GM18505 (cell line): Measurements from ENCODE around the gene SLC22A6.
"Not testable (repeated sequence)": the region's sequence is repeated elsewhere in the genome, so short reads cannot be mapped to it uniquely, and the experiment has no call there.

ENCODE experiments used
- ATAC-seq: cut with Tn5 transposase; IDR thresholded peaks from one replicate; pipeline ENCODE4 v1.9.1; 2021; ENCODE audit not compliant: unreplicated experiment
- POLR2A ChIP-seq: IDR thresholded peaks from 4 replicates; pipeline ENCODE4 v1.6.1; 2011; ENCODE audit warnings: borderline replicate concordance; ENCODE audit not compliant: insufficient read depth, insufficient read length; ENCODE audit errors: extremely low read depth

The SLC22A6 gene

DNA sequence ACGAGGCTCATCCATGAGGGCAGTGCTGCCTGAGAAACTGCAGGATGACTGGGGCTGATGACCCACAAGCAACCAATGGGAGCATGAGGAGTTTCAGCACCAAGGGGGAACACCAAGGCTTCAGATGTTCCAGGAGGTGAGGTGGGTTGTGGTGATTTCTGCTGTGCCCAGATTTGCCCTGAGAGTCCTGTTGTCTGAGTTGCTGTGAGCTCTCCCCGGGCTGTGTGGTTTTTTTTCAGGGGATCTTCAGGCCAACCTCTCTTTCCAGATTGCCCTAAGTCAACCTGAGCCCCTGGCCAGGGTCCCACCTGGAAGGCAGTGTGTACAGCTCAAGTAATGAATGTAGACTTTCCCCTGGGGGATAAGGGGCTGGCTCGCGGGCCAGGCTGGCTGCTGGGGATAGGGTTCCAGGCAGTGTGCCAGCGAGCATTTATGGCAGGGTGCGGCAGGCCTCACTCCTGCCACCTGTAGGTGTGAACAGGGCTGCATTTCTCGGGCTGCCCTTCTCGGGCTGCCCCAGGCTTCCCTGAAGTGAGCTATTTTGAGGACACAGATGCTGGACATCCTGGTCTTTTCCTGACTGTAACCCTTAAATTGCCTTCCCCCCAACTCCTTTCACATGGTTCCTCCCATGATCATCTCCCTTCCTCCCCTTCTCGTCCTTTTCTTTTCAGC is 9.8 kb downstream of the SLC22A6 start:
- no peak for TF ChIP-seq POLR2A
- ATAC-seq, result no peak

DNA sequence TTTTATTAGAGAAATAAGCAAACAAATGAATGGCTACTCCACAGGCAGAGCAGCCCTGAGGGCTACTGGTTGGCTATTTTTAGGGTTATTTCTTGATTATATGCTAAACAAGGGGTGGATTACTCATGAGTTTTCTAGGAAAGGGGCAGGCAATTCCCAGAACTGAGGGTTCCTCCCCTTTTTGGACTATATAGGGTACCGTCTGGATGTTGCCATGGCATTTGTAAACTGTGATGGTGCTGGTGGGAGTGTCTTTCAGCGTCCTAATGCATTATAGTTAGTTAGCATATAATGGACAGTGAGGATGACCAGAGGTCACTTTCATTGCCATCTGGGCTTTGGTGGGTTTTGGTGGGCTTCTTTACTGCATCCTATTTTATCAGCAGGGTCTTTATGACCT is 19.2 kb downstream of the SLC22A6 start:
- no peak for ATAC-seq
- no peak for TF ChIP-seq POLR2A

DNA sequence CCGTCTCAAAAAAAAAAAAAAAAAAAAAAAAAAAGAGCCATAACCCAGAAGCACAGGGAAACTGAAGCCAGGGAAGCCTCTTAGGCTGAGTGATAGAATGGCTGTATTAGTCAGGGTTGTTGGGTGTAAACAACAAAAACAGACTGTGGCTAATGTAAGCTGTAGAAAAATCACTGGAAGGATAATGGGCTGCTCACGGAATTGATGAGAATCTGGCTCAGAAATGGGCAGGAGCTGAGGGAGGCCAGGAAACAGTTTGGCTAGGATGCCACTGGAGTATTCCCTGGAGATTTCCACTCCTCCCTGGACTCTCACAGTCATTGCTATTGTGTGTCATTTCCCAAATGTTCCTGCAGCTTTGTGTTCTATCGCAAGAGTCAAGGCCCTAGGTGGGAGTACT is 22.4 kb downstream of the SLC22A6 start:
- no peak for TF ChIP-seq POLR2A
- no peak for ATAC-seq

DNA sequence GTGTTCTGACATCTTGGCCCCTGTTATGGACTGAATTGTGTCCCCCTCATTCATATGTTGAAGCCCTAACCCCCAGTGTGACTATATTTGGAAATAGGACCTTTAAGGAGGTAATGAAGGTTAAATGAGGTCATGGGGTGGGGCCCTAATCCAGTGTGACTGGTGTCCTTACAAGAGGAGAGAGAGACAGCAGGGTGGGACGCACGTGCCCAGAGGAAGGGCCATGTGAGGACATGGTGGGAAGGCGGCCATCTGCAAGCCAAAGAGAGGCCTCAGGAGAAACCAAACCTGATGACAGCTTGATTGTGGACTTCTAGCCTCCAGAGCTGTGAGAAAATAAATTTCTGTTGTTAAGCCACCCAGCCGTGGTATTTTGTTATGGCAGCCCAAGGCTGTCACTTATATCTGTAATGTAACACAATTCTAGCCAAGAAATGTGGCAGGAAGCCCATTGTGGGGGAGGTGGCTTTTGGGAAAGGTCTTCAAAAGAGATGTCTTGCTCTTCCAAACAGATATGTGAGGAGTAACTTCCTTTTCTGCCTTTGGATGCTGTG is 23.7 kb downstream of the SLC22A6 start:
- ATAC-seq, result no peak

GRCh38 chr11:62959422-62959980 is 25.3 kb downstream of the SLC22A6 start:
- no peak for TF ChIP-seq POLR2A
- no peak for ATAC-seq

More for the DNA sequence above, 23.7 kb downstream of the SLC22A6 start:
- TF ChIP-seq POLR2A, result no peak

- no peak for ATAC-seq
- TF ChIP-seq POLR2A, result no peak
These were observed 26.0 kb downstream of the SLC22A6 start for GRCh38 chr11:62958547-62959421.

- no peak for ATAC-seq
- no peak for TF ChIP-seq POLR2A
These were observed 27.6 kb downstream of the SLC22A6 start for GRCh38 chr11:62957147-62957546.

GRCh38 chr11:62954478-62954877 is 30.3 kb downstream of the SLC22A6 start:
- no peak for ATAC-seq
- no peak for TF ChIP-seq POLR2A

DNA sequence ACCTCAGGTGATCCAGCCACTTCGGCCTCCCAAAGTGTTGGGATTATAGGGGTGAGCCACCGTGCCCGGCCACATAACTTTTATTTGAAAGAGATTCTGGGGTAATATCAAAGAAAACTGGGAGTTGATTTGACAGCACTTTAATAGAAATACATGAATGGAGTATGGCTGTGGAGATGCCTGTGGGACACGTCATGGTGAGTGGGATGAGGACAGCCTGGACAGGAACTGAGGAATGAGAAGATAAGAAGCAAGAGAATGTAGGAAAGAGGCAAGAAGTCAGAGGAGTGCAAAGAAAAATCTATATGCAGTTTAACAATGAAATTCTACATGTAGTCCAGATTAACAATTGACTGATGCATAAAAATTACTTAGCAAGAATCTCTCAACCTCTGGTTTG is 31.0 kb downstream of the SLC22A6 start:
- no peak for ATAC-seq
- TF ChIP-seq POLR2A, result no peak

DNA sequence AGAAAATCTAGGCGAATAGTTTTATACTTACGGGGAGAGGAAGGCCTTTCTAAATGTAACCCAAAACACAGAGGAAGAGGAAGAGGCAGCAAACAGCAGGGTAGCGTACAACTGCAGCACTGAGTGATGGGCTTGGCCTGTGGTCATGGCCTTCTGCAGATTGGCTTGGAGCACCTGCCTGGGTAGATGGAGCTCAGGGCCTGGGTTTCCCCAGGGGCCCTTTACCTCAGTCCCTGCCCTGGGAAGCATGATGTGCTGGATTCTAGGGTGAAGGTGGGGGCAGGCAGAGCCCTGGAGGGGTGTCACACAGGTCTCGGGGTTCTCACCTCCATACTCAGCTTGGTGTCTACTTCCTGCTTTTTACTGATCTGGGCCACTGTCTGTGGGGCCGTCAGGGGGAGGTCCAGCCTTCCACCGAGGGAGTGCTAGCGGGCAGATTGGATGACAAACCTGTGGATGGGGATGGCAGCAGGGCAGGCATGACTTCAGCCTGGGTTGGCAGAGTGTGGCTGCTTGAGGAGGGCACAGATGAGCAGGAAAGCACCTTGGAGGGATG is 35.9 kb downstream of the SLC22A6 start:
- TF ChIP-seq POLR2A, result no peak
- ATAC-seq, result no peak

DNA sequence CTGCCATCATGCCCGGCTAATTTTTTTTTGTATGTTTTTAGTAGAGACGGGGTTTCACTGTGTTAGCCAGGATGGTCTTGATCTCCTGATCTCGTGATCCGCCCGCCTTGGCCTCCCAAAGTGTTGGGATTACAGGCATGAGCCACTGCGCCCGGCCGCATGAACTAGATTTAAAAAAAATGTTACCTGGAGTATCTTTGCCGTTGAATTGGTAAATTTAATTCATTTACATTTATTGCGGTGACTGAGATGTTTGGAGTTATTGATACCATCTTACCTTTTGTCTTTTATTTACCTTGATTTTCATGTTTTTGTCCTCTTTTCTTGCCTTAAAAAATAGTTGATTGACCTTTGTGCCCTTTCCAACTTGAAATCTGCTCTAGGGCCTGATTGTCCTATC is 39.2 kb downstream of the SLC22A6 start:
- not testable (repeated sequence) for ATAC-seq

GRCh38 chr11:62937528-62937927 is 47.2 kb downstream of the SLC22A6 start:
- ATAC-seq, result not testable (repeated sequence)

DNA sequence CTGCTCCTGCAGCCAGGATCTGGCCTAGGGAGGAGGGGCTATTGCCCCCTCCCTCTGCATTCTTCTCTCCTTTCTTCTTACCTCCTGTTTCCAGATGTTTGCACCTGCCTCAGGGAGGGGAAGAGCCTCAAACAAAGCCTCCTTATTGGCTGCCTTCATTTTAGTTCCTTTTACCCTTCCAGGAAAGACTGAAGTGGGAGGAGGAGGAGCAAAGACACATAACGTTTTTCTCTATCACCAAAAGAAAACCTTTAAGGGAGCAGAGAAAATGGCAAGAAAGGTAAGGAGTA is 50.3 kb downstream of the SLC22A6 start:
- no peak for ATAC-seq
- TF ChIP-seq POLR2A, result no peak
